Fibroblast of lung (primary cell): ENCODE results near the gene PPFIBP2.

Experiments
- CTCF ChIP-seq, 2 donors: IDR thresholded peaks in 1 of 2; conservative IDR thresholded peaks in 1 of 2; 1 replicate in 1 of 2; 2 replicates in 1 of 2; pipeline ENCODE4 v1.5.1; 2011 to 2012; ENCODE audit warnings: low read length in 2 of 2, control low read depth in 1 of 2, inconsistent platforms in 1 of 2, low read depth in 1 of 2, mild to moderate bottlenecking in 1 of 2
- EZH2 ChIP-seq: IDR thresholded peaks from 2 replicates; pipeline ENCODE4 v1.5.1; 2012; ENCODE audit warnings: low read length, control low read depth, mild to moderate bottlenecking; ENCODE audit errors: missing control alignments

DNA sequence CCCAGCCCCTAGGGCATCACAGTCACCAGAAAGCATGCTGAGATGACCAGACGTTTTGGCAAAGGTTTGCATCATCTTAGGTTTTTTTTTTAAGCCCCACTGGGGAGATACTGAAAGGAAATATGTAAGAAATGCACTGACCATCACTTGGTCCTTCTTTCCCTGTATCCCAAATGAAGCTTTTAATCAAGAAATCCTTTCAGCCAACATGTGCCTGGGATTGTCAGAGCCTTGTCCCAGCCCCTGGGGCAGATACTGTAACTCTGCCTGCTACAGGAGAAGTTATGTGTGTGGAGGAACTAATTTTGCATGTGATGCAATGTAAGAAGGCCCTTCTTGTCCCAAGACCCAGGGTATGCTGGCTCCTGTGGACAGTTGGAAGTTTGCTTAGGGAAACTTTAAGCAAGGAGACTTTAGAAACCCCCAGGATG lies 65.6 kb downstream of the PPFIBP2 start:
- TF ChIP-seq CTCF (conservative IDR thresholded peaks at IDR 0.05 in 1 of 2, IDR thresholded peaks at IDR 0.05 in 1 of 2; ENCODE audit: low read depth in 1 of 2, low read length in 2 of 2) (no peak), EZH2 (no peak)
